GM18502 (cell line): ENCODE measurements around the gene EXOC6.
"Not testable (repeated sequence)": the region's sequence is repeated elsewhere in the genome, so short reads cannot be mapped to it uniquely, and the experiment has no call there.

ENCODE experiments used
- ATAC-seq: cut with Tn5 transposase; IDR thresholded peaks from one replicate; pipeline ENCODE4 v1.9.1; 2021; ENCODE audit warnings: mild to moderate bottlenecking; ENCODE audit not compliant: unreplicated experiment, poor library complexity

EXOC6 gene

DNA sequence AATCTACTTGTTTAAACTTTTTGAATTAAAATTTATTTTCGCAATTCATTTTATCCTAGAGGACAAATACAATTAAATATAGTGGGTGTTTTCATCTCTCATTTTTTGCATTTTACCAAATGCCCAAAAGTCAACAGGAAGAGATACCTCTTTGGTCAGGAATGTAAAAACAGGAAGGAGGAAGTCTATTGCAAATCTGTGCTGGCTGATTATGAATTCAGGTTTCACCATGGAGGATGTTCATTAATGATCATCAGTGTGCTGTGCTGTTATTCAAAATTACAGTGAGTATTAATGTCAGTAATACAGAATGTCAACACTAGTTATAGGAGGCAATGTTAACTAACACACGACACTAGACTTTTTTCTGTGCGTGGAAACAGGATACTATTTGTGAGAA, 24.7 kb downstream of the EXOC6 start:
- ATAC-seq: no peak

DNA sequence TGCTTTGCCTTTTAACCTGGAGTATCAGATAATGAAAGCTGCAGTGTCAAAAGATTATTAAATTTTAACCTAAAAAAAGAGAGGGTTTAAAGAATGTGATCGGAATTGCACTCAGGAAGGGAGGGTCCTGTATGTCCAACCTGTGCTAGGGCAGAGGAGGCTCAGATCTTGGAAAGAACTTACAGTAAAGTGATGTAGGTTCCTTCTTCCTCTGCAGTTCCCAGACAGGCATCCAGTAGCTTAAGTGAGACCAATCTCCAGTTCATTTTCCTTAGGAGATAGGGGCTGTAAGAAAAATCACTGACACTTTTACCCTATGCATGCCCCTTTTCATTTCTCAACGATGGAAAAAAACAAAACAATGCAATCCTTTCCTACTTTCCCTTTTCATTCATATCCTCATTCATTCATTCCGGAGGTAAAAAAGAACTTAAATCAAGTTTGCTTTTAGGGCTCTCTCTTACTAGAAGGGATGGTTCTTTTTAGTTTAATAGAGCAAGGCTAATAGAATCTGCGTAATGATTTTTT, 28.3 kb downstream of the EXOC6 start:
- no peak for ATAC-seq

DNA sequence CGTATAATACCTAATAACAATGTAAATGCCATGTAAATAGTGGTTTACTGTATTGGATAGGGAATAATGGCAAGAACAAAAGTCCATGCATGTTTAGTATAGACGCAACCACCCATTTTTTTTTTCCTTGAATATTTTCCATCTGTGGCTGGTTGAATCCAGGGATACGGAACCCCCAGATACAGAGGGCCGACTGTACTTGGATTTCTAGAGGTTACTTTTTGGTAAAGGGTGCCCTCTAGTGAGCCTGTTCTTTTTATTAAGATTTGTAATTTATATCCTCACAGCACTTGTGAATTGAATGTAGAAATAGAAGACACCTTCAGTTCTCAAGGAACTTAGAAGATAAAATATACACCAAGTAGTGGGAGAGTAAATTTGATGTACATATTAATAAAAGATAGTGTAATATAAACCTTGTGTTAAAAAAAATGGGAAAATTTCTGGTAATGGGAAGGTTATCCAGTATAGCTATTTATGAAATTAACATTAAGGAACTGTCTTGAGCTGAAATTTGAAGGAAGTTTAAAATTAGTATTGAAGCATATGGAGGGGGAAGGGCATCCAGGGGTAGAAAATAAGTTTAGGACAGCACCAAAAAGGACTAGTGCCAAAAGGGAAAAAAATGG, 32.0 kb downstream of the EXOC6 start:
- ATAC-seq: no peak

DNA sequence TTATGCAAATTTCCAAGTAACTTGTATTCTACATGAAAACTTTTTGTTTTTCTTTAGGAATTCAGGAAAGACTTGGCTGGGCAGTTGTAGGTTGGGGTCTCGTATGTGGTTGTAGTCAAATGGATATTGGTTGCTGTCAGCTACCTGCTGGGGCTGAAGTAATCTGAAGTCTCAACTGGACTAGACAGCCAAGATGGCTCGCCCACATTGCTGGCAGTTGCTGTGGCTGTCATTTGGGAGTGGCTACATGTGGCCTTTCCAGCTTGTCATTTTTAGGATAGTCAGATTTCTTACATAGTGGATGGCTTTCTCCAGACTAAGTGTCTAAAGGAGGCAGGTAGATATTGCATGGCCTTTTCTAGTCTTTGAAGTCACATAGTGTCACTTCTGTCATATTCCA, 32.6 kb downstream of the EXOC6 start:
- no peak for ATAC-seq

DNA sequence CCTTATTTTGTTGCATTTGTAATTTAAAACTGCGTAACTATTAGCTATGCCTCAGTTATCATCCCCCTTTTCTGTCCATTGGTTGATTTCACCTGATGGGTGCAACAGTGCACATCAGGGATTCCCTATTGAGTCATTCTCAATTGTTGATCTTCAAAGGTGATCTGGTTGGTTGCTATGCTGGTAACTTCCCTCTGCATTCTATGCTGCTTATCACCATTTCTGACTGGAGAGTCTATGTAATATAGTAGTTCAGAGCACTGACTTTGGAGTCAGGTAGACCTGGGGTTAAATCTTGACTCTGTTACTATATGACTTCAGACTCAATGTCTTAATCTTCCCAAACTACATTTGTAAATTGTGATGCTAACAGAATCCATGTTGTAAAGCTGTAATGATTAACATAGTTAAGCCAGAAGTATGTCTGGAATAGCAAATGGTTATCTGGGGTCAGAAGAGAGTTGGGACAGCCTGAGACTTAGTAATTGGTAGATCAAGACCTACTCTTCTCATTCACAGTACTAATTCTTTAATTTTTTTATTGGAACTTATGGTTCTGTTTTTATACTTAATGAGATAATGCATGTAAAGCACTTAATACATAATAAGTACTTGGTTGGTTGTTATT, 38.1 kb downstream of the EXOC6 start:
- ATAC-seq: no peak

DNA sequence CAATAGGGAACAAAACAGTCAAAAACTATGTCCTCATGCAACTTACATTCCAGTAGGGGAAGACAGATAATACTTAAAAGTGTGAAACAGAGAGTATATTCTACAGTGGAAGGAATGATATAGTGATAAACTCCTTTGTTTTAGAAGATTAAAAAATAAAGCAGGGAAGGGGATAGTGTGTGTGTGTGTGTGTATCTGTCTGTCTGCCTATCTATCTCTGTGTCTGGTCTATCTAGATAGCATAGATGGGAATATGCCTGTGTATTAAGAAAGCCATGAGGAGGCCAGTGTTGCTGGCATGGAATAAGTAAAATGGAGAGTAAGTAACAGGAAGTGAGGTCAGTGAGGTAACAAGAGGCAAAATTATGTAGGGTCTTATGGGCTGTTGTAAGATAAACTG, 42.2 kb downstream of the EXOC6 start:
- ATAC-seq: no peak

DNA sequence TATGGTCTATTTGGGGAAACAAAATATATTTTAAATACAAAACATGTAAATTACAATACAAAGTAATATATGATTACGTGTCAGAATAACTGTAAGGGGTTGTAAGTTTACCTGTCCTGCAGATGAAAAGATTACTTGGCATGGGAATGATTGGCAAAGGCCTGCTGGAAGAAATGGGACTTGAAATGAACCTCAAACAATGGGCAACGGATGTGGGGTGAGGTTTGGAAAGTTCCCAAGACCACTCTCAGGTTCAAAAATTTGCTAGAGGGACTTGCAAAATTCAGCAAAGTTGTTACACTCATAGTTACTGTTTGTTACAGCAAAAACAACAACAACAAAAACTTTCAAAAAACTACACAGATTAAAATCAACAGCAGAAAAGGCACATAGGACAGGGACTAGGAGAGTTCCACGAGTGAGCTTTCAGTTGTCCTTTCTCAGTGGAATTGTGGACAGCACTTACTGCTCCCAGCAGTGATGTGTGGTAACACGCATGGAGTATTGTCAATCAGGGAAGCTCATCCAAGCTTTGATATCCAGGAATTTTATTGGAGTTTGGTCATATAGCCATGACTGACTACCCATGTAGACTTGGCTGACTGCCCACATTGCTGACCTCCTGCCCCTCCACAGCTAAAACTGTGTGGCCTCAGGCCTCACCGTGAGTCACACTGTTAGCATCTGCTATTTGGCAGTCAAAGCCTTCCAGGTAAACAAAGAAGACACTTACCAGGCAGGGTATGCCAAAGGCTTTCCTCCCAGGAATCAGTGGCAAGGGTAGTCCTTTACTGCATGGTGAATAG, 43.8 kb downstream of the EXOC6 start:
- no peak for ATAC-seq

DNA sequence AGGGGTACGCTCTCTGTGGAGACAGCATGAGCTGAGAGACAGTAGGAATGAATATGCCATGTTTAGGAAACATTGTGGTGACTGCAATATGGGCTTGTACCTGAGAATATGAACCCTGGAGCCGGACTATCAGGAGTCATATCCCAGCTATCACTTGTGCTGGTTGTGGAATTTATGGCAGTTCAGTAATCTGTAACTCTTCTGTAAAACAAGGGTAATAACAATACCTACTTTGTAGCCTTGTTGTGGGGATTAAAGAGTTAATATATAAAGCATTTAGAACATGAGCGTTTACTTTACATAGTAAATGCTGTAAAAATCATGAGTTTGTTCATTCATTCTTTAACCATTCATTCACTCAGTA, 44.4 kb downstream of the EXOC6 start:
- no peak for ATAC-seq

DNA sequence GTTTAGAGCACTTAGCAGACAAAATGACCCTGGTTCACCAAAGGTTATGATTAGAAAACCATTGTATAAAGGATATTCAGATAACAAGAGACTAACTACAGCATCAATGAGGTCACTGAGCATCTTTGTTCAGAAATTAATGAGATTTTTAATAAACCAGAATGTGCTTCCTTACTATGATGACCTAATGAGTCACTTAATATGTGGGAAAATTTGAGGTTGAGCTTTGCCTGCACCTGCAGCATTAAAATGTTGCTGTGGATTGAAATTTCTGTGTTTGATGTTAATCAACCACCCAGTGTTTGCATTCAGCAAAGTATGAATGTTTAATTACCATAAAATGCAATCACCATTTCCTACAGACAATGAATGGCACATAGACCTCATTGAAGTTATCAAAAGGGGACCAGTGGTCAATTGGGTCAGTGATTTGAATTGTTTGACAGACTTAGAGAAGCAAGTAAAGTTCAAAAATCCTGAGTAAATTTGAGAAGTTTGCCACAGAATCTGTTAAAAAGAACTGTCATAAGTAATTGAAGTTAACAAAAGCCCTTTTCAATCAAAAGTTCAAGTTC, 45.8 kb downstream of the EXOC6 start:
- no peak for ATAC-seq

DNA sequence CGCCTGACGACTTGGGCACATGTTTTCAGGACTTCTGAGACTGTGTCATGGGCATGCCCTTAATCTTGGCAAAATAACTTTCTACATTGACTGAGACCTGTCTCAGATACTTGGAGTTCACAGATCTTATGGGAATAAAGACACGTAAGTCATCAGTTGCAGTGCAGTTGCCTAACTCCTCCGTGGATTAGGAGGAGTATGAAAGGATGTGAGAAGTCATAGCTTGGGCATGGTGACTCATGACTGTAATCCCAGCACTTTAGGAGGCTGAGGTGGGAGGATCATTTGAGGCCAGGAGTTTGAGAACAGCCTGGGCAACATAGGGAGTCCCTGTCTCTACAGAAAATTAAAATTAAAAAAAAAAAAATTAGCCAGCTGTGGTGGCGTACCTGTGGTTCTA, 49.6 kb downstream of the EXOC6 start:
- no peak for ATAC-seq

DNA sequence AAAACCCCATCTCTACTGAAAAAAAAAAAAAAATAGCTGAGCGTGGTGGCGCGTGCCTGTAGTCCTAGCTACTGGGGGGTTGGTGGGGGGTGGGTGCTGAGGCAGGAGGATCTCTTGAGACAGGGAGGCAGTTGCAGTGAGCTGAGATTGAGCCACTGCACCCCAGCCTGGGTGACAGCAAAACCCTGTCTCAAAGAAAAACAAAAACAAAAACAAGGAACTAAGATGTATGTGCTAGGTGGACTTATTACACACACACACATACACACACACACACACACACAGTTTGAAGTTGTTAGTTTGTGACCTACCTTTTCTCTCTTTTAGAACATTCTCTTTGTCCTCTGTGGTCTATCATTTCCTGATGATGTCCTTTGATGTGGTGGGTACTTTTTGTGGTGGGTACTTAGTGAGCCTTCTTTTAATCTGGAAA, 53.5 kb downstream of the EXOC6 start:
- ATAC-seq: no peak

DNA sequence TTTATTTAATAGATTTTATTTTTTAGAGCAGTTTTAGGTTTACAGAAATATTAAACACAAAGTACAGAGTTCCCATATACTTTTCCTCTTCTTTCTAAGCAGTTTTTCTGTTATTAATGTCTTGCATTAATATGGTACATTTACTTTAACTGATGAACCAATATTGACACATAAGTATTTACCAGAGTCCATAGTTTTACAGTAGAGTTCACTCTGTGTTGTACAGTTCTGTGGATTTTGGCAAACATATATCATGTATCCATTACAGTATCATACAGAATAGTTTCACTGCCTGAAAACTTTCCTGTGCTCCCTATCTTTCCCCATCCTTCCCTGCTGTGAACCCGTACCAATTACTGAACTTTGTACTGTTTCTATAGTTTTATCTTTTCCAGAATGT, 55.3 kb downstream of the EXOC6 start:
- ATAC-seq: no peak

DNA sequence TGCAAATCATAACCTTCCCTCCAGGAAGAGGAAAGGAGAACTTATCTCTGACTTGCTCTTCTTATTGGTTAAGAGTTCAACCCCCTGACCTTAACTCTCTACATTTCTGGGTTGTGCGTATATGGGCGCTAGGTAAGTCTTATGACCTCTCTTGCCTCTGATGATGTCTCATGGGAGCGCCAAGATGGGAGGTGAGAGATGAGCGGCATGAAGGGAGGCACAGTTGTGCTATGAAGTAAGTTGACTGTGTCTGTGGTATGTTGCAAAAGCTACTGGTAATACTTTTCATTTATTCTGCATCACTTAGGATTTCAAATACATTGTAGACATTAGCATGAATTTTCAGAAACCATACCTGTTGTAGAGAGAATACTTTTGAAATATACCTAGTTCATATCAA, 59.0 kb downstream of the EXOC6 start:
- ATAC-seq: no peak

DNA sequence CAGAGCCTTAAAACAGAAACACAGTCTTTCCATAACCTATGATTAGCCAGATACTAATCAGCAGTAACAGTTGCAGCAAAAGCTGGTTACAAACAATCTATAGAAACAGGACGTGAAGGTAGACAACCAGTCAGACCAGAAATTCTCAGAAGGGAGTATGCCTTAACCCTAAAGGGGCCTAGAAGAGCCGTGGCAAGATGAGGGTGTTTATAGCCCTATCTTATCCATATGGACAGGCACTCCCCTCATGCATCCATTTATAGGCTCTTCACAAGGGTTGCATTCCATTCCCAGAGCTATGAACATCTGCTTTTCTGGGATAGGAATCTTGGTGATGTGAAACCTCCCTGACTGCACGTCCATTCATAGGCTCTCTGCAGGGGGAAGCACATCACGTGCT, 64.3 kb downstream of the EXOC6 start:
- not testable (repeated sequence) for ATAC-seq

DNA sequence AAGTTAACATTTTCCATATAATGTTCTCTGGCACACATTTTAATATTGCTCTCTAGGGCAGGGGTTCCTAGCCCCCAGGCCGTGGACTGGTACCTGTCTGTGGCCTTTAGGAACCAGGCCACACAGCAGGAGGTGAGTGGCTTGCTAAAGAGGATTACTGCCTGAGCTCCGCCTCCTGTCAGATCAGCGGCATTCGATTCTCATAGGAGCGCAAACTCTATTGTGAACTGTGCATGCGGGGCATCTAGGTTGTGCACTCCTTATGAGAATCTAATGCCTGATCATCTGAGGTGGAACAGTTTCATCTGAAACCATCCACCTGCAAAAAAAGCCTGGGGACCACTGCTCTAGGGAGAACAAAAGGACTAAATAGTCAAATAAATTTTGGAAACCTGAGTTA, 65.7 kb downstream of the EXOC6 start:
- no peak for ATAC-seq

DNA sequence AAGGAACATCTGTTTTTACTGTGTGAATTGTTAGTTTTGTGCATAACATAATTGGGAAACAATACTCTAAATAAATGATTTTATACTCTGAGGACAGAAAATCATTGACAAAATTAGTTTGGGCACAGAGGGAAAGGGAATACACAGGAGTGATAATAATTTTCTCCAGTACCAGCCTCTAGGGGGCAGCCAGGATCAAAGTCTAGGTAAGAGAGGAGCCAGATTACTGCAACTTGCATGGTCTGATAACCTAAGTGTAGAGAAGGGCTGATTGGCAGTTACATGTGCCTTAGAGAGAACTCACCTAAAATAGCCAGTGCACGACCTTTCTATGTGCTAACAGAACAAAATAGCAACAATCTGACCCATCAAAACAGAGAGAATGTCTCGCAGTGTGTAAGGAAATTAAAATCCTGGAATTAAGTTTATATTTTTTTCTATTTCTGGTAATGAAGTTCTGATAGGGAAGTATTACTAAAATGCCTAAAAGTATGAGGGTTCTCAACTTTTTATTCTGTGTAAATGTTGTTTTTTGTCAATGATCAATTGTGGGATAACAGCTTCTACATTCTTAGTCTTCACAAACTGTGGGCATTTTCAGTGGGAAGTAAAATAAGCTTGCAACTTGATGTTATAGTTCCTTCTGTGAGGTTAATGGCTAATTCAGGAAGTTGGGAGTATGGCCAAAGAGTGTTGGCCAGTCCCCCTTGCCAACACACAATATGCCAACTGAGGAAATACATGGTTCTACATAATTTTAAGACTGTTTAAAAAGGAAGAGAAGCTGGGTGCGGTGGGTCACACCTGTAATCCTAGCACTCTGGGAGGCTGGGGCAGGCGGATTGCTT, 66.4 kb downstream of the EXOC6 start:
- ATAC-seq: peak; percentile 63

DNA sequence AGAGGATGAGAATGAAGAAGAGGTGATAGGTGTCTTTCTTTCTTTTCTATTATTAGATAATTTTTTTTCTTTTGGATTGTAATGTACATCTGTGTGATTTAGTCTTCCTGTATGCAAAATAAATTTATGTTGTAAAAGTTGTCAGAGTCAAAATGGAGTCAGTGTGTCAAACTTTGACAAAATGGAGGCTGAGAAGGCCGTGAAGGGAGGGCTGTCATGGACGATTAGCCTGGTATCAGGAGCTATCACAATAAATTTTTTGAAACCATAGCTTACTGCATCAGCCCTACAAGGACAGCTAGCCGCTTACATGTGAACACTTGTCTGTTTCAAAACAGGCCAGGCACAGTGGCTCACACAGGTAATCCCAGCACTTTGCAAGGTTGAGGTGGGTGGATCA, 67.6 kb downstream of the EXOC6 start:
- ATAC-seq: no peak

DNA sequence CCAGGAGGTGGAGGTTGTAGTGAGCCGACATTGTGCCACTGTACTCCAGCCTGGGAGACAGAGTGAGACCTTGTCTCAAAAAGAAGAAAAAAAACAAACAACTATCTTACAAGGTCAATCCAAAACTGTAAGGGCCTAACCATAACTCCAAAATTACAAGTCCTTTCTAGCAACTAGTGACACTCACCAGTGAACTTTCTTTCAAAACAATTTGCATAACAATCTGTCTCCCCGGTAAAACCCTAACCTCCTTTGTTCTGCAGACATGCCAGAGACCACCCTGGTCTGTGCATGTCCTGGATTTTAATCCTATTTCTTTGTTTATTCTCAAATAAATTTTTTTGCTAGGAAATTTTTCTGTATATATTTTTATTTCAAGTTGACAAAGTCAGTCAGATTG, 68.1 kb downstream of the EXOC6 start:
- no peak for ATAC-seq

DNA sequence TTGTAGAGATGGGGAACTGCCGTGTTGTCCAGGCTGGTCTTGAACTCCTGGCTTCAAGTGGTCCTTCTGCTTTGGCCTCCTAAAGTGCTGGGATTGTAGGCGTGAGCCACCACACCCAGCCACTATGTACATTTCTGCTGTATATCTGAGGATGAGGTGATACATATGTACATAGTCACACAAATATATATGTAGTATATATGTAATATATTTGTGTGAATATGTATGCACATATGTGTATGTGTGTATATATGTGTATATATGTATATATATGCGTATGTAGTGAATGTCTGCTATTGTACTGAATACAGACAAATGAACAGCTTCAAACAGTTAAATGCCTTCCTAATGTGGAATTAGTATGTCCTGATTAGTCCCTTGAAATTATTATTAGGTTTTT, 70.3 kb downstream of the EXOC6 start:
- ATAC-seq: no peak

DNA sequence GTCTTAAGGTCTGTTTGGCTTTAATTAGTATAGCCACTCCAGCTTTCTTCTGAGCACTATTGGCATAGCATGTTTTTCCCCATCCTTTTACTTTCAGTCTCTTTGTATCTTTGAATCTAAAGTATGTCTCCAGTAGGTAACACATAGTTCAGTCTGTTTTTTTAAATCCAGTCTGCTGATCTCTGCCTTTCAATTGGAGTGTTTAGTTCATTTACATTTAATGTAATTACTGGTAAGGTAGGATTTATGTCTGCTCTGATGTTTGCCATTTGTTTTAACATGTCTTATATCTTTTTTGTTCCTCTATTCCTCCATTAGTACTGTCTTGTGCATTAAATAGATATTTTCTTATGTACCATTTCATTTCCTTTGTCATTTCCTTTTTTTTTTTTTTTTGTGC, 72.5 kb downstream of the EXOC6 start:
- no peak for ATAC-seq
